GM19467 (cell line): ENCODE measurements around the gene SUPT4H1.

ENCODE experiments used
- ATAC-seq: cut with Tn5 transposase; IDR thresholded peaks from one replicate; pipeline ENCODE4 v1.9.1; 2021; ENCODE audit warnings: mild to moderate bottlenecking, moderate library complexity; ENCODE audit not compliant: unreplicated experiment

The SUPT4H1 gene

GRCh38 chr17:58381124-58382035 lies 29.4 kb upstream of the SUPT4H1 start:
- no peak for ATAC-seq

- no peak for ATAC-seq
Measured at GRCh38 chr17:58380207-58381123, 28.5 kb upstream of the SUPT4H1 start.

DNA sequence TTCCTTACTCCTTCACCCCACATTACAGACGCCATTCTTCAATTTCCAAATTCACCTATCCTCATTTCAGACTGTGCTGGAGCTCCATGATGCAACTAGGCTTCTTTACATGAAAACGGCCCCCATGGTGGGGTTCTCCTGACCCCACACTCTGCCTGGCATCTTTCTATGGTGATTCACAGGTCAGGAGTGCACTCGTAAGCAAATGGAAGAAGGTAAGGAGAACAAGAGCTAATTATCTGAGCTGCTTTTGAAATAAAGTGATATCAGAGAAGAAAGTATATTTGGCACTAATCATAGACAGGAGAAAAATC lies 27.5 kb upstream of the SUPT4H1 start:
- ATAC-seq: no peak

GRCh38 chr17:58378733-58379510 lies 26.9 kb upstream of the SUPT4H1 start:
- ATAC-seq: no peak

GRCh38 chr17:58377661-58378060 lies 25.7 kb upstream of the SUPT4H1 start:
- ATAC-seq: no peak

DNA sequence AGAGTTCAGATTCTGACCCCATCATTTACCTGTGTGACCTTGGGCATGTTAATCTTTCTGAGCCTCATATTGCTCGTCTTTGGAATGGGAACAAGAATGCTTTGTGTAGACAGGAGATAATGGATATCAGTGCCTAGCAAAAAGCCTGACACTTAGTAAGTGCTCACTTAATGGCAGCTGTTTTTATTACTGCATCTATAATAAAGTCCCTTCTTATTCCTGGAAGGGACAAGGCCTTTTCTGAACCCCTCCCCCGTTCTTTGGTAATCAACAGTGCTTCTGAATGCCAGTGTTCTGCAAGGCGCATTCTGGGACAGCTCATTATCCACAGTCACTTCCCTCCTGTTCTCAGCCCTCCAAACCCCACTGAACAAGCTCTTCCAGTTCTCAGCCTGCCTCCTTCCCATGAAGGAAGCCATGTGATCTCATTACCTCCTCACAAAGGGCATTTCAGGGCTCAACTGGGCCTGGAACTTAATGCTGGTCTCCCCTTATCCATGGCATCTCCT lies 25.1 kb upstream of the SUPT4H1 start:
- no peak for ATAC-seq

GRCh38 chr17:58376472-58377000 lies 24.5 kb upstream of the SUPT4H1 start:
- ATAC-seq: no peak

DNA sequence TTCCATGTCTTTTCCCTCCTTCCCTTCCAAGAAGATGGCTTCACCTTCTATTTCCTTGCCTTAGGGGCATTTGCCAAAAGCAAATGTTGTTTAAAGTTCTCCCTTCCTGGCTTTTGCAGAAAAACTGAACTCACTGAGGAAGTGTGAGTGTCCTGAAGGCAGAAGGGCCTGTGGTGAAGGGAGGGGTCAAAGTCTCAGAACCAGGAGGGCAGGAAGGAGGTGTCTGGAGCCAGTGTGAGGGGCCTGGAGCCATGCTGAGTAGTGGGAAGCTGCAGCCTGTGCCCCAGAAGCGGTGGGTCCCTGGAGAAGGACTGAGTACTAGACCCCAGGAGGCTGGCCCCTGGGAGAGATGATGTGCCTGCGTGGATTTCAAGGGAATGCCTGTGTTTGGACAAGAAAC lies 23.8 kb upstream of the SUPT4H1 start:
- no peak for ATAC-seq

- no peak for ATAC-seq
Measured at GRCh38 chr17:58375256-58375655, 23.3 kb upstream of the SUPT4H1 start.

DNA sequence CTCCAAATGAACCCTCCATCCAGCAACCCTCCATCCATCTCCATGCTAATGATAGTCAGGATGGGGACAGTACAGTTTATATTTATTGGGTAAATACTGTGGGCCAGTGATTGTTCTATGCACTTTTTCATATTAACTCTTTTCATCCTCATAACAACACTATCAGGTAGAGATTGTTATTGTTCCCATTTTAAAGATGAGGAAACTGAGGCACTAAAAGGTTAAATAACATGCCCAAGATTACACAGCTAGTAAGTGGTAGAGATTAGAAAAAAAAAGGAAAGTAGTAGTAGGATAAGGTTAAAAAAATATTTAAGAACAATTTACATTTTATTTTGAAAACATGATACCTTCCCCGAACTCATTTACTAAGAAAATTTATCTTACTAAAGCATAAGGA lies 21.9 kb upstream of the SUPT4H1 start:
- no peak for ATAC-seq

GRCh38 chr17:58373003-58373402 lies 21.0 kb upstream of the SUPT4H1 start:
- no peak for ATAC-seq

DNA sequence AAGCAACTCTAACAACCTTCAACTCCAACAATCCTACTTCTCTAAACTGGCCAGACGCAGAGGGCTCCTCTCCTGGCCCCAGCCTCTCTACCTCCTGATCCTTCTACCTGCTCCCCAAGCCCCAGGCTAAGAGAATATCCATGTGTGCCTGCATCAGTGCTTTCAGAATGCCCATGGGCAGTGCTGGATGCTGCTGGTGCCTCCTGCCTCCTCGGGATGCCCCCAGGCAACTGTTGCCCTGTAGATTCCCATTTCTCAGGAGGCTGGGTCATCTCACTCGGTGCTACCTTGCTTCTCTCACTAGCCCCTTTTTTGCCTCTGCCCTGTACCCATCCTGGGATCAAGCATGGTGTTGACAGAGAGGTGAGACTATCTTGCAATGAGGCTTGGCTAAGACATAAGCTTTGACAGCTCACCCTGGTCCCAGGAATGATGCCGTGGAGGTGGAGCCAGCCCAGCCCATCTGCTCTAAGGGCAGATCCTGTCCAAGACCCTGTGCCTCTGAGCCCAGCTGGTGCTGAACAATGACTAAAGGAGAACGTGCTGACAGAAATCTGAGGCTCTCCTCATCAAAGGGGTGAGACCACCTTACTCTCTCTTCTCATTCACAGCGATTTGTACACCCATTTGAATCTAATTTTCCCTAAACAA lies 19.4 kb upstream of the SUPT4H1 start:
- no peak for ATAC-seq

- no peak for ATAC-seq
Measured at GRCh38 chr17:58370716-58371115, 18.7 kb upstream of the SUPT4H1 start.

GRCh38 chr17:58370309-58370708 lies 18.3 kb upstream of the SUPT4H1 start:
- no peak for ATAC-seq

GRCh38 chr17:58369214-58370031 lies 17.4 kb upstream of the SUPT4H1 start:
- no peak for ATAC-seq

DNA sequence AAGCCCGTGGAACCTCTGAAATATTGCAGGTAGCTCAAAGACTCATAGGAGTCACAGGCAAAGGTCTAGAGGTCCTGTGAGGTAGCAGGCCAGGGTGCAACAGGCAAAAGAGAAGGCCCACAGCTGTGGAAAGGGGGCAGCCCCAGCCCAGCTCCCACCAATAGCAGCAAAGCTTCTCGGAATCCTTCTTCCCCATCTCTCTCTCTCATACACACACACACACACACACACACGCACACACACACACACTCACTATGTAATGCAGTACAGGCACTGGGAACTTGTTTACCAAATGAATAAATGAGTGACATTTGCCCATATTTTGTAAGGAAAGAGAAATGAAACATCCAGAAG lies 16.8 kb upstream of the SUPT4H1 start:
- no peak for ATAC-seq

DNA sequence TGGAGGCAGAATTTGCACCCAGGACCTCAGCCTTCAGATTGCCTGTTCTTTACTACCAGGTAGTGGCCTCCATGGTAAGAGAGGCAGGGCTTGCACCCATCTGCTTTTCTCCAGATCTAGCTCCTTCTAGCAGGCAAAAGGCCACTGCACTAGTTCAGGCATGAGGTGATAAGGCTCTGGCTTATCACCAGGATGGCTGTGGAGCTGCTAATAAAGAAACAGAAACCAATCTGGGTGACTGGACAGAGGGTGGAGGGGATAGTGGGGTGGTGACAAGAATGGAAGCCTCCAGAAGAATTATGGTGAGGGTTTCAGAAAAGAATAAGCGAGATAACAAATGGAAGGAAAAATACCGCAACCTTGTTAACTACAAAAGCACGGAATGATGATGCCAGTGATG lies 15.5 kb upstream of the SUPT4H1 start:
- ATAC-seq: no peak

GRCh38 chr17:58365980-58366595 lies 14.1 kb upstream of the SUPT4H1 start:
- no peak for ATAC-seq
